Eye (tissue), 1 donor: Measurements from ENCODE around the gene RHOBTB3.

ENCODE experiments used
- DNase-seq: peaks from one replicate; pipeline ENCODE4 v3.0.0-alpha.2; 2015

Gene RHOBTB3

GRCh38 chr5:95770830-95771708, 39.9 kb downstream of the RHOBTB3 start:
- DNase-seq = no peak

GRCh38 chr5:95771892-95772291, 40.8 kb downstream of the RHOBTB3 start:
- DNase-seq = no peak

GRCh38 chr5:95773335-95774059, 42.4 kb downstream of the RHOBTB3 start:
- no peak for DNase-seq

- no peak for DNase-seq
Observed at GRCh38 chr5:95777441-95777840, 46.3 kb downstream of the RHOBTB3 start.

GRCh38 chr5:95778713-95779436, 47.7 kb downstream of the RHOBTB3 start:
- no peak for DNase-seq

GRCh38 chr5:95779611-95780010, 48.5 kb downstream of the RHOBTB3 start:
- DNase-seq = no peak

- DNase-seq = no peak
Observed at GRCh38 chr5:95780597-95780996, 49.5 kb downstream of the RHOBTB3 start.

- DNase-seq = peak; percentile 88
Observed at GRCh38 chr5:95781101-95781583, 50.0 kb downstream of the RHOBTB3 start.

GRCh38 chr5:95782181-95782580, 51.0 kb downstream of the RHOBTB3 start:
- no peak for DNase-seq

GRCh38 chr5:95783661-95784060, 52.5 kb downstream of the RHOBTB3 start:
- DNase-seq = no peak

- DNase-seq = no peak
Observed at GRCh38 chr5:95784514-95785302, 53.6 kb downstream of the RHOBTB3 start.

- no peak for DNase-seq
Observed at GRCh38 chr5:95786821-95787418, 55.8 kb downstream of the RHOBTB3 start.

GRCh38 chr5:95788493-95788892, 57.4 kb downstream of the RHOBTB3 start:
- DNase-seq = no peak

GRCh38 chr5:95791751-95792150, 60.6 kb downstream of the RHOBTB3 start:
- no peak for DNase-seq

GRCh38 chr5:95794070-95794516, 63.0 kb downstream of the RHOBTB3 start:
- no peak for DNase-seq

- DNase-seq = no peak
Observed at GRCh38 chr5:95797301-95797700, 66.2 kb downstream of the RHOBTB3 start.

GRCh38 chr5:95798048-95798447, 66.9 kb downstream of the RHOBTB3 start:
- DNase-seq = no peak

- no peak for DNase-seq
Observed at GRCh38 chr5:95798545-95798944, 67.4 kb downstream of the RHOBTB3 start.

GRCh38 chr5:95799191-95799835, 68.2 kb downstream of the RHOBTB3 start:
- no peak for DNase-seq

- no peak for DNase-seq
Observed at GRCh38 chr5:95800553-95800952, 69.4 kb downstream of the RHOBTB3 start.

- no peak for DNase-seq
Observed at GRCh38 chr5:95801532-95801931, 70.4 kb downstream of the RHOBTB3 start.
